Type B pancreatic cell (in vitro differentiated cells): ENCODE measurements around the gene IPCEF1. TPM values are rescaled to one million over a fixed set of nuclear protein-coding genes. Genes with fewer than 3 reads are reported as not detected.
"Not testable (repeated sequence)": the region's sequence is repeated elsewhere in the genome, so short reads cannot be mapped to it uniquely, and the experiment has no call there.

Experiments used
- DNase-seq: peaks from one replicate; pipeline ENCODE4 v3.0.0; 2021; ENCODE audit warnings: mixed read lengths; ENCODE audit not compliant: unreplicated experiment; ENCODE audit errors: extremely low spot score
- H3K27ac Mint-ChIP-seq: 2 replicates; pipeline ENCODE4 v1.8.0; 2021; ENCODE audit warnings: mild to moderate bottlenecking, mixed read lengths
- H3K27me3 Mint-ChIP-seq: 2 replicates; pipeline ENCODE4 v1.8.0; 2021; ENCODE audit warnings: mixed read lengths
- H3K36me3 Mint-ChIP-seq: 2 replicates; pipeline ENCODE4 v1.8.0; 2021; ENCODE audit warnings: mixed read lengths
- H3K4me1 Mint-ChIP-seq: one replicate; pipeline ENCODE4 v1.8.0; 2021; ENCODE audit warnings: mixed read lengths; ENCODE audit not compliant: unreplicated experiment
- H3K4me3 Mint-ChIP-seq: 2 replicates; pipeline ENCODE4 v1.8.0; 2021; ENCODE audit warnings: mild to moderate bottlenecking, mixed read lengths
- H3K9me3 Mint-ChIP-seq: 2 replicates; pipeline ENCODE4 v1.8.0; 2021; ENCODE audit warnings: mixed read lengths
- CTCF ChIP-seq: fragments of 200-600 bp; sonication (generic); conservative IDR thresholded peaks from 2 replicates; pipeline ENCODE4 v1.5.0; 2021; ENCODE audit warnings: antibody characterized with exemption, mild to moderate bottlenecking
- total RNA-seq: library from RNA; stranded (reverse); gene quantifications from 2 replicates; pipeline ENCODE4 v1.2.1, GENCODE V29; 2021; ENCODE audit warnings: low replicate concordance

Gene IPCEF1
- total RNA-seq, 1 donor from 2014 or later: 1.0 TPM

- no peak for TF ChIP-seq CTCF
- no peak overlapping the region for H3K4me3 Mint-ChIP-seq
- H3K9me3 Mint-ChIP-seq: peaks cover 5% of the 10 kb centered on the region
- H3K27me3 Mint-ChIP-seq: no peaks in the 10 kb centered on the region
- H3K27ac Mint-ChIP-seq: no peak overlapping the region
- no peaks in the 10 kb centered on the region for H3K4me1 Mint-ChIP-seq
- no peak for DNase-seq
- H3K36me3 Mint-ChIP-seq: no peaks in the 10 kb centered on the region
Measured at GRCh38 chr6:154206996-154207395, 149.6 kb downstream of the IPCEF1 start.

GRCh38 chr6:154206141-154206540 is 150.5 kb downstream of the IPCEF1 start:
- no peak overlapping the region for H3K27ac Mint-ChIP-seq
- H3K36me3 Mint-ChIP-seq: no peaks in the 10 kb centered on the region
- no peak for DNase-seq
- no peak overlapping the region for H3K4me3 Mint-ChIP-seq
- H3K9me3 Mint-ChIP-seq: peaks cover 5% of the 10 kb centered on the region
- no peaks in the 10 kb centered on the region for H3K4me1 Mint-ChIP-seq
- TF ChIP-seq CTCF: no peak
- no peaks in the 10 kb centered on the region for H3K27me3 Mint-ChIP-seq

GRCh38 chr6:154202958-154203357 is 153.6 kb downstream of the IPCEF1 start:
- Mint-ChIP-seq H3K27me3 (no peaks in the 10 kb centered on the region), H3K4me3 (no peak overlapping the region), H3K4me1 (no peaks in the 10 kb centered on the region), H3K36me3 (no peaks in the 10 kb centered on the region), H3K27ac (no peak overlapping the region), H3K9me3 (peaks cover 5% of the 10 kb centered on the region)
- DNase-seq: no peak
- no peak for TF ChIP-seq CTCF

- no peak for DNase-seq
- H3K27me3 Mint-ChIP-seq: no peaks in the 10 kb centered on the region
- H3K9me3 Mint-ChIP-seq: peaks cover 5% of the 10 kb centered on the region
- no peak overlapping the region for H3K27ac Mint-ChIP-seq
- no peak overlapping the region for H3K4me3 Mint-ChIP-seq
- H3K36me3 Mint-ChIP-seq: no peaks in the 10 kb centered on the region
- TF ChIP-seq CTCF: no peak
- H3K4me1 Mint-ChIP-seq: no peaks in the 10 kb centered on the region
Measured at GRCh38 chr6:154202339-154202738, 154.3 kb downstream of the IPCEF1 start.

GRCh38 chr6:154201688-154202087 is 154.9 kb downstream of the IPCEF1 start:
- H3K27me3 Mint-ChIP-seq, H3K4me1 Mint-ChIP-seq, H3K9me3 Mint-ChIP-seq: not testable (repeated sequence)

GRCh38 chr6:154197196-154197860 is 159.3 kb downstream of the IPCEF1 start:
- no peak for TF ChIP-seq CTCF
- Mint-ChIP-seq H3K27me3 (no peaks in the 10 kb centered on the region), H3K4me3 (no peak overlapping the region), H3K4me1 (no peaks in the 10 kb centered on the region), H3K36me3 (no peaks in the 10 kb centered on the region), H3K9me3 (no peaks in the 10 kb centered on the region), H3K27ac (no peak overlapping the region)
- DNase-seq: no peak

More at GRCh38 chr6:154201688-154202087, 154.9 kb downstream of the IPCEF1 start:
- not testable (repeated sequence) for H3K4me3 Mint-ChIP-seq, DNase-seq, H3K27ac Mint-ChIP-seq, H3K36me3 Mint-ChIP-seq
